NCI-H748 (cell line): Measurements from ENCODE around the gene OR56B1.
"Not testable (repeated sequence)": the region's sequence is repeated elsewhere in the genome, so short reads cannot be mapped to it uniquely, and the experiment has no call there.

Experiments
- DNase-seq: peaks from one replicate; lab custom pipeline; 2025; ENCODE audit not compliant: unreplicated experiment; lab: John Stamatoyannopoulos, UW

Gene OR56B1, protein sequence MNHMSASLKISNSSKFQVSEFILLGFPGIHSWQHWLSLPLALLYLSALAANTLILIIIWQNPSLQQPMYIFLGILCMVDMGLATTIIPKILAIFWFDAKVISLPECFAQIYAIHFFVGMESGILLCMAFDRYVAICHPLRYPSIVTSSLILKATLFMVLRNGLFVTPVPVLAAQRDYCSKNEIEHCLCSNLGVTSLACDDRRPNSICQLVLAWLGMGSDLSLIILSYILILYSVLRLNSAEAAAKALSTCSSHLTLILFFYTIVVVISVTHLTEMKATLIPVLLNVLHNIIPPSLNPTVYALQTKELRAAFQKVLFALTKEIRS

DNA sequence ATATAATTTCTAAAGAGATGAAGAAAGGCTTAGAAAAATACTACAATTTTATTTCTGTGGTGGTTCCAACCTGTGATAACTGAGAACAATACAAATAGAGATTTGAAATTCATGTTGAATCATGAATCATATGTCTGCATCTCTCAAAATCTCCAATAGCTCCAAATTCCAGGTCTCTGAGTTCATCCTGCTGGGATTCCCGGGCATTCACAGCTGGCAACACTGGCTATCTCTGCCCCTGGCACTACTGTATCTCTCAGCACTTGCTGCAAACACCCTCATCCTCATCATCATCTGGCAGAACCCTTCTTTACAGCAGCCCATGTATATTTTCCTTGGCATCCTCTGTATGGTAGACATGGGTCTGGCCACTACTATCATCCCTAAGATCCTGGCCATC is at the start of gene OR56B1:
Gene OR56B1 (plus strand): TSS at position 53 of the 400 bp plus-strand sequence. CDS start 69 bp downstream, at position 122.
- no peak for DNase-seq

DNA sequence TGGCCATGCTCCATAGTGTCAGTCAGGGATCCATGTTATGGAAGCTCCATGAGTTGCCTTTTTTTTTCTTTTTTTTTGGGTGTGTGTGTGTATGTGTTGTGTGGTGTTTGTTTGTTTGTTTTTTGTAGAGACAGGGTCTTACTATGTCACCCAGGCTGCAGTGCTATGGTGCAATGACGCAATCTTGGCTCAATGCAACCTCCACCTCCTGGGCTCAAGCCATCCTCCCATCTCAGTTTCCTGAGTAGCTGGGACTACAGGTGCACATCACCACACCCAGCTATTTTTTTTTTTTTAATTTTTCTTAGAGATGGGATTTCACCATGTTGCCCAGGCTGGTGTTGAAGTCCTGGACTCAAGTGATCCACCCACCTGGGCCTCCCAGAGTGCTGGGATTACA is 47.8 kb upstream of the OR56B1 start:
- DNase-seq = no peak

DNA sequence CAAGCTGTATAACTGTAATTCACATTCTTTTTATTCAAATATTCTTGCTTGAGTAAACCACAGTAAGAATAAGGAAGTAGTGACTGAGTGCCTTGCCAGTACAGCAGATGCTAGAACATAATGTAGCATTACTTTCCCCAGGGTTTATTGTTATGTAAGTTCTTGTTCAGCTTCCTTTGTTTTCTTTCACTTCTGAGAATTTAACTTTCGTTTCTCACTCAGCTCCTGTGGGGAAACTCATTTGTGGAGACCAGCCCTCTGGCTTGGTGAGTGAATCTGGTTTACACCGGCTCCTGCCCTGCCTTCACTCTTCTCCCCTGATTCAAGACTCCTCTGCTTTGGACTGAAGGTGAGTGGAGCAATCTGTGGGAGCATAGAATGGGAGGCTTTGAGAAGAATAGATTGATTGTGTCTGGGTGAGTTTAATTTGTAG is 46.7 kb upstream of the OR56B1 start, which contains the start of gene TRIM22:
Gene TRIM22 (plus strand): TSS at position 240 of the 433 bp plus-strand sequence. CDS start 6,443 bp downstream, outside the sequence.
- DNase-seq = no peak

DNA sequence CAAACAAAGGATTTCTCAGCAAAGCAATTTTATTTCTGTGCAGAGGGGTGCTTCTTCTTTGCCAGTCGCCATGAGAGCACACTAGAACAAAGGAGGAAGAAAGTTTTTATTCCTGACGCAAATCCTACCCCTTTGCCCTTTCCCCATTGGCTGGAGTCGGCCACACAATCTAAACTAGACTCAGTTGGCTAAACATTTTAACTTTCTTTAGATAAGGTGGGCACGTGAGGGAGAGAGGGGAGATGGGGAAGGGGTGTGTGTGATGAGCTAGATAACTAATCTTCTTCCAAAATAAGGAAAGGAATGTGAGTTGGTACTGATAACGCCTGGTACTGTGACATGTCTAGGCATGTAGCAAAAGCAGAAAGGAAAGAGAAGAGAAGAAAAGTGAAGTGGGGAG is 46.0 kb upstream of the OR56B1 start:
- no peak for DNase-seq

DNA sequence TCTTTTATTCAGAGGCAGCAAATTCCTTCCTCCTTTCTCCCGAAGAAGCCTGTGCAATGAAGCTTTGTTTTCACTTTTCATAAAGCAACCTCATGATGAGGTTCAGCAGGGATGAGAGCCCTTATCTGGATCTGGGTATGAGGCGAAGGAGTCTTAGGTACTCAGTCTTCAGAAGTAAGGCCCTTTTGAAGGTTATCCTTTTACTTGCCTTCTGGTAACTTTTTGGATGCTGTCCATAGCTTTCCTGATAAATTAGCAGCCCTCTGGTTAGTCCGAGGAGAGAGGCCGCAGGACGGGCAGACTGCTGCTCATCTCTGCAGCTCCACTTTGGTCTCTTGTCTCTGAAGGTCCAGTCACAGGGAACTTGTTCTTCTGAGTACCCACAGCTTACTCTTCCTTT is 45.5 kb upstream of the OR56B1 start:
- no peak for DNase-seq

DNA sequence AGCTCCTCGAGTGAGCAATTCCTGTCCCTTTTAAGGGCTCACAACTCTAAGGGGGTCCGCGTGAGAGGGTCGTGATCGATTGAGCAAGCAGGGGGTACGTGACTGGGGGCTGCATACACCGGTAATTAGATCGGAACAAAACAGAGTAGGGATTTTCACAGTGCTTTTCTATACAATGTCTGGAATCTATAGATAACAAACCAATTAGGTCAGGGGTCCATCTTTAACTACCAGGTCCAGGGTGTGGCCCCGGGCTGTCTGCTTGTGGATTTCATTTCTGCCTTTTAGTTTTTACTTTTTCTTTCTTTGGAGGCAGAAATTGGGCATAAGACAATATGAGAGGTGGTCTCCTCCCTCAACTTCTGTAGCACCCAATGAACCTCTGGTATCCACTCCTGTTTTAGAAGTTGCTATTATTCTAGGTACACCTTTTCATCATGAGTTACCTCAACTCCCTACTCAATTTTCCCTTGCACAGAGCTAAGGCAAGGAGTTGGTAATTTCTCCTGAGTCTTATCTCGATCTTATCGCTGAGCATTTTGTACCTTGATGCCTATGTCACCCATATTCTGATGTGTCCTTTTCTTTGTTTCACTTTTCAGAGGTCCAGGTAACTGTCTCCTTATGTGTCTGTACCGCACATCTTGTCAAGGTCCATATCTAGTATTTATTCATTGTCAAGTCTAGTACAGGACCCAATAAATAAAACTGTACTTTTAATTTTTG is 44.8 kb upstream of the OR56B1 start:
- not testable (repeated sequence) for DNase-seq

DNA sequence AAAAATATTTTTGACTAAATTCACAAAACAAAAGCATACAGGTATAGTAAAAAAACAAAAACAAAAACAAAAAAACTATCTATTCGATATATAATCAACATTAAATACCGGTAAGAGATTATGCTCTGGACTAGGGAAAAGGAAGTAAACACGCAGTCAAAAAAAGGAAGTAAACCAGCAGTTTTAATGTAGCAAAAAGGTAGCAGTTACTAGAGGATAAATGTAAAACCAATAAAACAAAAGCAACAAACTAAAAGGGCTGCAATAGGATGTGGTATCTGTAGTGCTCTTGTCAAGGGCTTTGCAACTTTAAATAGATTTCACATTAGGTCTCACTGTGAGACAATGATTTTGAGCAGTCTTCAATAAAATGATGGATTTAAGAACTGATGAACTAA is 44.3 kb upstream of the OR56B1 start:
- DNase-seq = no peak

DNA sequence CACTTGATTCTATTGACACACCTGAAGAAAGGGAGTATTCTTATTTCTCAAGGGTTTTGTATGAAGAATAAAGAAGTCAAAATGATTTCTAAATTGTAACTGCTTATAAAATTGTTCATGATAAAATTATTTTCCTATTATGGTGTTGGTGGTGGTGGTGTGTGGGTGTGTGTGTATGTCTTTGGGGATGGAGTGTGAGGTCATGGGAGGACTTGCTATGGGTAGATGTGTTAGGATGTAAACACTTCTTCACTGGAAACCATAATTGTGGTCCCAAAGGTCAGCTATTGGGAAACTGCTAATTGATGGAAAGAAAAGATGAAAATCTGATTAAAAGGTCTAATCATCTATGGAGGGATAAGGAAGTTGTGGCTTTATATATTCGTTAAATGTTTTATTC is 41.6 kb upstream of the OR56B1 start:
- no peak for DNase-seq

DNA sequence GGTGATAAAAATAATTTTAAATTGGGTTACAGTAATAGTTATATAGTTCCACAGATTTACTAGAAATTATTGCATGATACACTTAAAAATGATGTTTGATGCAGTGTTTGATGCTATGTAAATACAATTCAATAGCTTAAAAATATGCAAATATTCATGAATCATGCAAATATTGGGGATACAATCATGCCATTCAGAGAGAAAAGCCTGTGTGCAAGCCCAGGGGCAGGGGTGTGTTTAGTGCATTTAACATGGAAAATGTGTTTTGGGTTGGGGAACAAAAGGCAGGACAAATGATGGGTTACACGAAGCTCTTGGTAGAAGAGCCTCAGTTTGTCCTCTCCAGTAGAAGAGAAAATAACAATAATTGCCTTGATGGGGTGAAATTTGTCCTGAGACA is 40.7 kb upstream of the OR56B1 start:
- no peak for DNase-seq

DNA sequence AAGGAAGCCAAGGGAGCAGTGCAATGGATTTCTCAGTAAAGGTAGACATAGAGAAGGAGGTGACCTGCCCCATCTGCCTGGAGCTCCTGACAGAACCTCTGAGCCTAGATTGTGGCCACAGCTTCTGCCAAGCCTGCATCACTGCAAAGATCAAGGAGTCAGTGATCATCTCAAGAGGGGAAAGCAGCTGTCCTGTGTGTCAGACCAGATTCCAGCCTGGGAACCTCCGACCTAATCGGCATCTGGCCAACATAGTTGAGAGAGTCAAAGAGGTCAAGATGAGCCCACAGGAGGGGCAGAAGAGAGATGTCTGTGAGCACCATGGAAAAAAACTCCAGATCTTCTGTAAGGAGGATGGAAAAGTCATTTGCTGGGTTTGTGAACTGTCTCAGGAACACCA is 40.0 kb upstream of the OR56B1 start:
- DNase-seq = no peak

DNA sequence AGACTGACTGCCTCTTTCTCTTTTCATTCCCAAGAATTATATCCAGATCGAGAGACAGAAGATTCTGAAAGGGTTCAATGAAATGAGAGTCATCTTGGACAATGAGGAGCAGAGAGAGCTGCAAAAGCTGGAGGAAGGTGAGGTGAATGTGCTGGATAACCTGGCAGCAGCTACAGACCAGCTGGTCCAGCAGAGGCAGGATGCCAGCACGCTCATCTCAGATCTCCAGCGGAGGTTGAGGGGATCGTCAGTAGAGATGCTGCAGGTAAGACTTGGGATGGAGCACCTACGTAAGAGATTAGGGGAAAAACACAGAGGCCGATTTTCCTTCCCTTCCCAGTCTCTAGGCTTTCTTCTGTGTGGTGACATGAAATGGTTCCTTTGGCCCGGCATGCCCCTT is 38.0 kb upstream of the OR56B1 start:
- no peak for DNase-seq

DNA sequence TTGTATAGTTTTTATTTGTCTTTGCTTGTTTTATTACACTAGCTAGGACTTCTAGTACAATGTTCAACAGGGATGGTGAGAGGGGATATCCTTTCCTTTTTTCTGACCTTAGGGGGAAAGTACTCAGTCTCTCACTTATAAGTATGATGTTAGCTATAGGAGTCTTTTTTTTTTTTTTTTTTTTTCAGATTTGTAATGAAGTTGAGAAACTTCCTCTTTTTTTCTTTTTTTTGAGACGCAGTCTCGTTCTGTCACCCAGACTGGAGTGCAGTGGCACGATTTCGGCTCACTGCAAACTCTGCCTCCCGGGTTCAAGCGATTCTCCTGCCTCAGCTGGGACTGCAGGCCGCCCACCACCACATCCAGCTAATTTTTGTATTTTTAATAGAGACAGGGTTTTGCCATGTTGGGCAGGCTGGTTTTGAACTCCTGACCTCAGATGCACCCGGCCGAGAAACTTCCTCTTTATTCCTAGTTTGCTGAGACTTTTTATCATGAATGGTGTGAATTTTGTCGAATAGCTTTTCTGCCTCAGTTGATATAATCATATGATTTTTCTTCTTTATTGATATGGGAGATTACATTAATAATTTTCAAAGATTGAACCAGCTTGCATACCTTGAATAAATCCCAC is 35.7 kb upstream of the OR56B1 start:
- no peak for DNase-seq

DNA sequence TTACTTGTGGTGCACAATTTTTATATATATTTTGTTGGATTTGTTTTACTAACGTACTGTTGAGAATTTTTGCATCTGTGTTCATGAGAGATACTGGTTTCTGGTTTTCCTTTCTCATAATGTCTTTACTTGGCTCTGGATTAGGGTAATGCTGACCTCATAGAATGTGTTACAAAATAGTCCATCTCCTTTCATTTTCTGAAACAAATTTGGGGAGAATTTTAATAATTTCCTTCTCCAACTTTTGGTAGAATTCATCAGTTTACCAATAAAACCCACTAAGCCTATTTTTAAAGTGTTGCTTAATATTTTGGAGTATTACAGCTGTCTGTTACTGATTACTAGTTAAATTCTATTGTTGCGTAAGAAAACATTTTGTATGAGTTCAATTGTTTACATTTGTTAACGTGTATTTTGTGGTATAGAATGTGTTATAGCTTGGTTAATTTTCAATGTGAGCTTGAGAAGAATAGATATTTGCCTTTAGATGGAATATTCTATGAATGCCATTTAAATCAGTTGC is 35.1 kb upstream of the OR56B1 start:
- DNase-seq = no peak

DNA sequence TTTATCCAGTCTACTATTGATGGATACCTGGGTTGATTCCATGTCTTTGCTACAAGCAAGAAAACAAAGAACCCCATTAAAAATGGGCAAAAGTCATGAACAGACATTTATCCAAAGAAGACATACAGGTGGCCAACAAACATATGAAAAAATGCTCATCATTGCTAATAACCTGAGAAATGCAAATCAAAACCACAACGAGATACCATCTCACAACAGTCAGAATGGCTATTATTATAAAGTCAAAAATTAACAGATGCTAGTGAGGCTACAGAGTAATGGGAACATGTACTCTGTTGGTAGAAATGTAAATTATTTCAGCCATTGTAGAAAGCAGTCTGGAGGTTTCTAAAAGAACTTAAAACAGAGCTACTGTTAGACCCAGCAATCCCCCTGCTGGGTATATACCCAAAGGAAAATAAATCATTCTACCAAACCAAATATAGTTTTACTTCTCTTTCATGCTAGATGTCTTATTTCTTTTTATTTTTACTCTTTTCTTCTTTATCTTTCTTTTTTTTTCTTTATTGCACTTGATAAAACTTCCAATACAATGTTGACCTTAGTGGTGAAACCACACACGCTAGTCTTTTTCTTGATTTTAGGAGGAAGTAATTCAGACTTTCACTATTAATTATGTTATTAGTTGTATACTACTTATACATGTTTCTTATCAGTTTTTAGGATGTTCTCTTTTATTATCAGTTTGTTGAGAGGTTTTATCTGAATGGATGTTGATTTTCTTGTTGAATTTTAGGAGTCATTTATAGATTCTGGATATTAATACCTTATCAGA is 32.3 kb upstream of the OR56B1 start:
- no peak for DNase-seq

DNA sequence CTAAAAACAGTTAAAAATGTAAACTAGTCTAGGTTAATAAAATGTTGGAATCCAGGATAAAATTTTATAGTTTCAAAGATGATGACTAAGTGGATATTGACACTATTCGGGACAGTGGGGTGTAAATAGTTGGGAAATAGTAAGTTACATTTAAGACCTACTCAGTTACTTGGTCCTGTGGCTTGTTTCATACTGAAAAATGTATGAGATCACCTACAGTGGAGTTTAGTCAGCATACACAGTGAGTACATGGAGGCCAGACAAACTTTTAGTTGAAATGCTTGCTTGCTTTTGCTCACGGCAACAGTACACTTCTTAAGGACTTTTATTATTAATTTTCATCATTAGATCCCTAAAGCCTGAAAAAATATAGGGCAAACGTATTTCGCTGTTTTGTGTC is 30.6 kb upstream of the OR56B1 start:
- DNase-seq = no peak

DNA sequence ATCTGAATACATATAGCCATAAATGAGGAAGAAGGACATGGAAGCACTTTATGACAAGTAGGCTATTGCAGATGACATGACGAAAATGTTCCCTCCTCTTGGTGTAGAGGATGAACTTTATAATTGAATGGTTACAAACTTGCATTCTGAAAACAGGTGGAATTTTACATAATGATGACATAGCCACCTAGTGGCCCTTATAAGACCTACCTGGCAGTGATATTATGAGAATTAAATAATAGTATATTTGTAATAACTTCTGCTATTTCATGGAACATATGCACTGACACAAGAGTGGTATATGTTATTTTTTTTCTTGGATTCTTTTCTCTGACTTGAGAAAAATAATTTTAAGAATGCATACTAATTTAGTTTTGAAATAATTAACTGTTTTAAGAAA is 23.7 kb upstream of the OR56B1 start:
- DNase-seq = no peak

DNA sequence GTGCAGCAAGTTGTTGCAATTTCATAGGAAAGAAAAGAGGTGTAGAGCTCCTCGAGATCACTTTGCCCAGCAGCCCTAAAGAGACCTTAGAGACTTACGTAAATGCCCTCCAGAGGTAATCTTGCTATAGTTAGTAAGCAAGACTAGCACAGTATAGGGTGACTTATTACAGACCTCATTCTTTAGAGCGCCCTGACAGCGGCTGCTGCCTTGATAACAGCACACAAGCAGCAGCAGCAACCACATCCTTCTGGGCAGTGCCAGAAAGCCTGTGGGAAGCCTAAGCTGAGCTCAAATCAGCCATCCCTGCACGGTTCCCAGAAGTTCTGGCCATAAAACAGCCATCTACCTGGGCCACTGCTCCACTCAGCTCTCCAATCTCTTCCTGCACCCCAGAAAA is 22.6 kb upstream of the OR56B1 start:
- DNase-seq = no peak

DNA sequence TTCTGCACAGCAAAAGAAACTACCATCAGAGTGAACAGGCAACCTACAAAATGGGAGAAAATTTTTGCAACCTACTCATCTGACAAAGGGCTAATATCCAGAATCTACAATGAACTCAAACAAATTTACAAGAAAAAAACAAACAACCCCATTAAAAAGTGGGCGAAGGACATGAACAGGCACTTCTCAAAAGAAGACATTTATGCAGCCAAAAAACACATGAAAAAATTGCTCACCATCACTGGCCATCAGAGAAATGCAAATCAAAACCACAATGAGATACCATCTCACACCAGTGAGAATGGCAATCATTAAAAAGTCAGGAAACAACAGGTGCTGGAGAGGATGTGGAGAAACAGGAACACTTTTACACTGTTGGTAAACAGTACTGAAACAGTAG is 19.7 kb upstream of the OR56B1 start:
- DNase-seq = not testable (repeated sequence)

DNA sequence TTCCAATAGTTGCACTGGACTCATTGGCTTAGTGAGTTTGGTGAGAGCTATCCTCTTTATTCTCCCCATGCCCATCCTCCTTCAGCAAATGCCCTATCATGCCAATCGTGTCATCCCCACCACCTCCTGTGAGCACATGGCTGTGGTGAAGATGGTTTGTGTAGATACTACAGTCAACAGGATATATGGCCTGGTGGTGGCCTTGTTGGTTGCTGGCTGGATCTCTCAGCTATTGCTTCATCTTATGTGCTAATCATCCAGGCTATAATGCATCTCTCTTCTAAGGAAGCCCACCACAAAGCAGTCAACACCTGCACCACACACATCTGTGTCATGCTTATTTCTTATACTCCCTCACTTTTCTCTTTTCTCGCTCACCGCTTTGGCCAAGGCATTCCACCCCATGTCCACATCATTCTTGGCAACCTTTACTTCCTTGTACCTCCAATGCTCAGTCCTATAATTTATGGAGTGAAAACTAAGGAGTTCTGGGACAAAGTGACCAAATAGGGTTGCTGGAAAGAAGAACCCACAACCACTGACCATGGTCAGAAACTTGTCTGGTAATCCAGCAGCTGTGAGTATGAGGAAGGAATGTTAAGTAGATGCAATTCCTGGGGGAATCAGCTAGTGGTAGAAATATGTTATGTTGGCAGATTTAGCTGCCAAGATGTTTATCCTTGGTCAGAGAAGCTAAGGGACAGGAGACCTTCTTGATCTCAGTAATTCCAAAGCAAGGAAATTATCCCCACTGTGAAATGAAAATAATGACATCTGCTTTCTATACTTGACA is 16.3 kb upstream of the OR56B1 start:
- no peak for DNase-seq

DNA sequence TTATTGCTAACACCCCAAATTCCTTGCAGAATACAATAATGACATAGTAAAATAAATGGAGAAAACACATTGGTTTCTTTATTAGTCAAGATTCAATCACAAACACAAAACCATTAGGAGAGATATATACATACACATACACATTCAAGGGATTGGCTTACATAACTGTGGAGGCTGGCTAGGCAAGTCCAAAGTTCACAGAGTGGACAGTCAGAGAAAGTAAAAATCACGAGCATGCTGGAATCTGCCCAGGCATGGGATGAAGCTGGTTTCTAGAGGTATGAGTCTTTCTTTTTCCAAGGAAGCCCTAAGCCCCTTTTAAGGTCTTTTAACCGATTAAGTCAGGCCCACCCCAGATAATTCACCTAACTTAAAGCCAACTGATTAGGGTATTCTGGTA is 13.6 kb upstream of the OR56B1 start:
- DNase-seq = no peak
